CD14-positive monocyte (primary cell): ENCODE measurements around the gene SLCO1B3. TPM values are rescaled to one million over a fixed set of nuclear protein-coding genes. Genes with fewer than 3 reads are reported as not detected.

ENCODE experiments used
- DNase-seq, 3 donors: peaks; one replicate each; pipeline ENCODE4 v3.0.0-alpha.2; 2011 to 2022
- H2AFZ ChIP-seq: 2 replicates; pipeline ENCODE4 v1.6.0; 2012; ENCODE audit warnings: mild to moderate bottlenecking, low read depth, low read length, inconsistent platforms; ENCODE audit not compliant: insufficient read depth, poor library complexity, severe bottlenecking
- H3K27ac ChIP-seq, 2 donors: 1 replicate in 1 of 2; 2 replicates in 1 of 2; pipeline ENCODE4 v1.5.1; 2012 to 2013; ENCODE audit warnings: low read length in 2 of 2, control low read depth in 1 of 2, inconsistent platforms in 1 of 2, low read depth in 1 of 2, mild to moderate bottlenecking in 1 of 2
- H3K27me3 ChIP-seq, 2 donors: one replicate each; pipeline versions ENCODE4 v1.6.0 to v1.6.1; 2011 to 2013; ENCODE audit warnings: low read length in 2 of 2; ENCODE audit not compliant: control insufficient read depth in 2 of 2, insufficient read depth in 2 of 2
- H3K36me3 ChIP-seq, 2 donors: replicated peaks in 1 of 2; 1 replicate in 1 of 2; 2 replicates in 1 of 2; pipeline versions ENCODE4 v1.5.1 to v1.6.1; 2012 to 2013; ENCODE audit warnings: low read length in 2 of 2, control low read depth in 1 of 2, inconsistent platforms in 1 of 2, mild to moderate bottlenecking in 1 of 2; ENCODE audit not compliant: insufficient read depth in 2 of 2, control insufficient read depth in 1 of 2
- H3K4me1 ChIP-seq, 2 donors: 1 replicate in 1 of 2; 2 replicates in 1 of 2; pipeline versions ENCODE4 v1.5.1 to v1.6.1; 2012 to 2013; ENCODE audit warnings: low read length in 2 of 2, control low read depth in 1 of 2, inconsistent platforms in 1 of 2, mild to moderate bottlenecking in 1 of 2, moderate library complexity in 1 of 2; ENCODE audit not compliant: insufficient read depth in 2 of 2, control insufficient read depth in 1 of 2
- H3K4me2 ChIP-seq: replicated peaks from 2 replicates; pipeline ENCODE3; 2012; ENCODE audit warnings: low read length, moderate library complexity, mild to moderate bottlenecking; ENCODE audit not compliant: poor library complexity, severe bottlenecking; ENCODE audit errors: extremely low read depth
- H3K4me3 ChIP-seq, 3 experiments: fragments of 200-600 bp in 1 of 3; sonication (generic) in 1 of 3; replicated peaks in 1 of 3; 1 replicate in 2 of 3; 2 replicates in 1 of 3; pipeline ENCODE4 v1.5.1; 2011 to 2013; ENCODE audit warnings: low read length in 3 of 3, mild to moderate bottlenecking in 3 of 3, control low read depth in 2 of 3, low read depth in 2 of 3, inconsistent platforms in 1 of 3, moderate library complexity in 1 of 3
- H3K79me2 ChIP-seq: 2 replicates; pipeline ENCODE4 v1.6.0; 2012; ENCODE audit warnings: mild to moderate bottlenecking, control low read depth, inconsistent platforms, low read length, moderate library complexity; ENCODE audit not compliant: insufficient read depth
- H3K9ac ChIP-seq: 2 replicates; pipeline ENCODE4 v1.6.0; 2017; ENCODE audit warnings: low read length, mild to moderate bottlenecking; ENCODE audit not compliant: insufficient read depth, poor library complexity, severe bottlenecking
- H3K9me3 ChIP-seq, 2 donors: replicated peaks in 1 of 2; 1 replicate in 1 of 2; 2 replicates in 1 of 2; pipeline versions ENCODE4 v1.5.1 to v1.6.1; 2012 to 2013; ENCODE audit warnings: low read length in 2 of 2, control low read depth in 1 of 2; ENCODE audit not compliant: control insufficient read depth in 1 of 2, insufficient read depth in 1 of 2
- H4K20me1 ChIP-seq: 2 replicates; pipeline ENCODE4 v1.6.0; 2012; ENCODE audit warnings: mild to moderate bottlenecking, low read length, control low read depth, moderate library complexity; ENCODE audit not compliant: insufficient read depth
- H3K27ac Mint-ChIP-seq, 7 donors: one replicate each; pipeline ENCODE4 v1.8.0; 2020; ENCODE audit warnings: mild to moderate bottlenecking in 7 of 7, mixed read lengths in 7 of 7, moderate library complexity in 6 of 7, inconsistent platforms in 2 of 7
- H3K27me3 Mint-ChIP-seq, 3 donors: one replicate each; pipeline ENCODE4 v1.8.0; 2021 to 2022; ENCODE audit warnings: low read depth in 3 of 3, mild to moderate bottlenecking in 3 of 3, mixed read lengths in 3 of 3, moderate library complexity in 3 of 3, inconsistent platforms in 1 of 3
- H3K36me3 Mint-ChIP-seq, 2 donors: one replicate each; pipeline ENCODE4 v1.8.0; 2020; ENCODE audit warnings: mixed read lengths in 2 of 2, inconsistent platforms in 1 of 2, mild to moderate bottlenecking in 1 of 2
- H3K4me1 Mint-ChIP-seq: one replicate; pipeline ENCODE4 v1.8.0; 2020; ENCODE audit warnings: mild to moderate bottlenecking, mixed read lengths
- H3K4me3 Mint-ChIP-seq, 2 donors: one replicate each; pipeline ENCODE4 v1.8.0; 2020; ENCODE audit warnings: mild to moderate bottlenecking in 2 of 2, mixed read lengths in 2 of 2, moderate library complexity in 1 of 2
- H3K9me3 Mint-ChIP-seq, 7 donors: one replicate each; pipeline ENCODE4 v1.8.0; 2020 to 2022; ENCODE audit warnings: mixed read lengths in 7 of 7, mild to moderate bottlenecking in 6 of 7, moderate library complexity in 6 of 7, inconsistent platforms in 2 of 7
- WGBS: methylation state at CpG from one replicate; pipeline ENCODE4 v1.1.5; 2013; ENCODE audit warnings: missing lambda C conversion rate; ENCODE audit not compliant: insufficient coverage; 5-methylcytosine and 5-hydroxymethylcytosine counted together
- intact Hi-C, 2 donors: fragments of 100-400 bp; cut with micrococcal nuclease; formaldehyde crosslinking; loops; one replicate each; pipeline versions ENCODE4 v1.15.0 to v1.15.1; 2023
- polyA plus RNA-seq, 3 donors: library from polyadenylated mRNA; depleted of rRNA in 1 of 3; unstranded in 2 of 3; stranded (reverse) in 1 of 3; fragments of 300-500 nt in 2 of 3; fragments of >200 nt in 1 of 3; fragmentation: Illumina TruSeq in 2 of 3; gene quantifications; 1 replicate in 2 of 3; 2 replicates in 1 of 3; pipeline ENCODE4 v1.2.3, GENCODE V29; 2012 to 2021
- TF ChIP-seq, protein P1 (sequence below): fragments of 200-600 bp; IDR thresholded peaks from one replicate; pipeline ENCODE4 v1.8.0; 2022; ENCODE audit warnings: antibody characterized with exemption, mild to moderate bottlenecking

SLCO1B3 gene
- polyA plus RNA-seq, 3 donors: not detected

- no peaks in the 10 kb centered on the region for H3K36me3 ChIP-seq
- intact Hi-C loops: no loop called here
- H3K4me2 ChIP-seq: no peak overlapping the region
- no peaks in the 10 kb centered on the region for H3K9me3 ChIP-seq
- TF ChIP-seq, protein P1, sequence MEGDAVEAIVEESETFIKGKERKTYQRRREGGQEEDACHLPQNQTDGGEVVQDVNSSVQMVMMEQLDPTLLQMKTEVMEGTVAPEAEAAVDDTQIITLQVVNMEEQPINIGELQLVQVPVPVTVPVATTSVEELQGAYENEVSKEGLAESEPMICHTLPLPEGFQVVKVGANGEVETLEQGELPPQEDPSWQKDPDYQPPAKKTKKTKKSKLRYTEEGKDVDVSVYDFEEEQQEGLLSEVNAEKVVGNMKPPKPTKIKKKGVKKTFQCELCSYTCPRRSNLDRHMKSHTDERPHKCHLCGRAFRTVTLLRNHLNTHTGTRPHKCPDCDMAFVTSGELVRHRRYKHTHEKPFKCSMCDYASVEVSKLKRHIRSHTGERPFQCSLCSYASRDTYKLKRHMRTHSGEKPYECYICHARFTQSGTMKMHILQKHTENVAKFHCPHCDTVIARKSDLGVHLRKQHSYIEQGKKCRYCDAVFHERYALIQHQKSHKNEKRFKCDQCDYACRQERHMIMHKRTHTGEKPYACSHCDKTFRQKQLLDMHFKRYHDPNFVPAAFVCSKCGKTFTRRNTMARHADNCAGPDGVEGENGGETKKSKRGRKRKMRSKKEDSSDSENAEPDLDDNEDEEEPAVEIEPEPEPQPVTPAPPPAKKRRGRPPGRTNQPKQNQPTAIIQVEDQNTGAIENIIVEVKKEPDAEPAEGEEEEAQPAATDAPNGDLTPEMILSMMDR: no peak
- no peaks in the 10 kb centered on the region for H4K20me1 ChIP-seq
- no peaks in the 10 kb centered on the region for H3K4me1 Mint-ChIP-seq
- H3K4me3 ChIP-seq: no peak overlapping the region
- no peaks in the 10 kb centered on the region for H3K36me3 Mint-ChIP-seq
- no peak overlapping the region for H3K9ac ChIP-seq
- no peaks in the 10 kb centered on the region for H3K79me2 ChIP-seq
- DNase-seq: no peak
- no peak overlapping the region for H2AFZ ChIP-seq
- H3K27ac Mint-ChIP-seq: no peak overlapping the region
- no peaks in the 10 kb centered on the region for H3K27me3 ChIP-seq
- no peak overlapping the region for H3K27ac ChIP-seq
- H3K4me1 ChIP-seq: no peaks in the 10 kb centered on the region
- peaks cover 0 to 2% (median 1%) of the 10 kb centered on the region in 3 donors for H3K27me3 Mint-ChIP-seq
- H3K4me3 Mint-ChIP-seq: no peak overlapping the region
- peaks cover 0 to 10% (median 1%) of the 10 kb centered on the region in 7 donors for H3K9me3 Mint-ChIP-seq
- no CpG with 5 or more reads among the region's 1 CpG for WGBS
These were observed 17.5 kb upstream of the SLCO1B3 start for GRCh38 chr12:20792971-20793370.

- H3K4me1 ChIP-seq: no peaks in the 10 kb centered on the region
- no peak overlapping the region for H3K4me2 ChIP-seq
- Mint-ChIP-seq H3K27me3 (peaks cover 0 to 2% (median 0%) of the 10 kb centered on the region in 3 donors), H3K4me3 (no peak overlapping the region), H3K4me1 (no peaks in the 10 kb centered on the region), H3K9me3 (peaks cover 0 to 2% (median 0%) of the 10 kb centered on the region in 7 donors), H3K36me3 (no peaks in the 10 kb centered on the region), H3K27ac (no peak overlapping the region)
- TF ChIP-seq, protein P1: no peak
- H3K27ac ChIP-seq: no peak overlapping the region
- no peaks in the 10 kb centered on the region for H3K9me3 ChIP-seq
- H4K20me1 ChIP-seq: no peaks in the 10 kb centered on the region
- no CpG with 5 or more reads among the region's 1 CpG for WGBS
- H3K9ac ChIP-seq: no peak overlapping the region
- H3K79me2 ChIP-seq: no peaks in the 10 kb centered on the region
- H2AFZ ChIP-seq: no peak overlapping the region
- H3K4me3 ChIP-seq: no peak overlapping the region
- no peak for DNase-seq
- no peaks in the 10 kb centered on the region for H3K27me3 ChIP-seq
- H3K36me3 ChIP-seq: no peaks in the 10 kb centered on the region
- intact Hi-C loops: no loop called here
These were observed 12.0 kb upstream of the SLCO1B3 start for GRCh38 chr12:20798554-20798953.
